Femur (tissue), 1 donor: Measurements from ENCODE around the gene SLC6A4.
"Not testable (repeated sequence)": the region's sequence is repeated elsewhere in the genome, so short reads cannot be mapped to it uniquely, and the experiment has no call there.

Experiments used
- DNase-seq: peaks from one replicate; pipeline ENCODE4 v3.0.0-alpha.2; 2017

Gene SLC6A4

GRCh38 chr17:30165147-30165546 is 70.3 kb downstream of the SLC6A4 start:
- no peak for DNase-seq

GRCh38 chr17:30164531-30164930 is 71.0 kb downstream of the SLC6A4 start:
- no peak for DNase-seq

GRCh38 chr17:30161601-30162000 is 73.9 kb downstream of the SLC6A4 start:
- DNase-seq, result no peak

- no peak for DNase-seq
These were observed 74.9 kb downstream of the SLC6A4 start for GRCh38 chr17:30160419-30161172.

GRCh38 chr17:30158896-30159625 is 76.4 kb downstream of the SLC6A4 start:
- DNase-seq, result no peak

GRCh38 chr17:30155389-30155788 is 80.1 kb downstream of the SLC6A4 start:
- no peak for DNase-seq

GRCh38 chr17:30153463-30153862 is 82.0 kb downstream of the SLC6A4 start:
- DNase-seq, result no peak

- no peak for DNase-seq
These were observed 84.0 kb downstream of the SLC6A4 start for GRCh38 chr17:30151471-30151870.

GRCh38 chr17:30148376-30148775 is 87.1 kb downstream of the SLC6A4 start:
- no peak for DNase-seq

- not testable (repeated sequence) for DNase-seq
These were observed 87.6 kb downstream of the SLC6A4 start for GRCh38 chr17:30147860-30148259.
